ENCODE measurements around the gene SNX9.
"Not testable (repeated sequence)": the region's sequence is repeated elsewhere in the genome, so short reads cannot be mapped to it uniquely, and the experiment has no call there.

Gene SNX9

GRCh38 chr6:157792671-157793070, 30.4 kb upstream of the SNX9 start:
- Mint-ChIP-seq H3K9me3 (peaks cover 3% of the 10 kb centered on the region), H3K27ac (no peak overlapping the region), H3K36me3 (no peaks in the 10 kb centered on the region), H3K4me3 (no peak overlapping the region), H3K4me1 (peaks cover 7% of the 10 kb centered on the region)
- no peak for DNase-seq (ENCODE audit: low spot score in 2 of 2)
- no peak for ATAC-seq

- not testable (repeated sequence) for ATAC-seq; H3K27ac Mint-ChIP-seq; H3K9me3 Mint-ChIP-seq; DNase-seq (ENCODE audit: low spot score in 2 of 2); H3K36me3 Mint-ChIP-seq; H3K4me3 Mint-ChIP-seq
- peaks cover 20% of the 10 kb centered on the region for H3K4me1 Mint-ChIP-seq
Measured at GRCh38 chr6:157794012-157794411, 29.0 kb upstream of the SNX9 start.

DNA sequence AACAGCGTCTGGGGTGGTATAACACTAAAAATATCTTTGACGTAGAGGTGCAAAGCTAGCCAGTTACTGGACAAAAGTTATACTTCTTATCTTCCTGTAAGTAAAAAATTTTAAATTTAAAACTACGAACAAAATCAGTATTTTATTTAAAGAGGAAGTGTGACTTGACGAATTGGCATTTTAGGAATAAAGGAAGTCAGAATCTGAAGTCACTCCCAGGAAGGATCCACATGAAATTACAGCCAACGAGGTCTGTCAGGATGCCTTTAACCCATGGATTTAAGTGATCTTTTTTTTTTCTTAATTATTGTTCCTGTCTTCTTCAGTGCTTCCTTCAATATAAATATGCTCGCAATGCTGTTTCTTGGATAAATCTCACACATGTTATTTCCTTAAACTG, 27.2 kb upstream of the SNX9 start:
- no peak overlapping the region for H3K4me3 Mint-ChIP-seq
- H3K36me3 Mint-ChIP-seq: no peaks in the 10 kb centered on the region
- no peak overlapping the region for H3K27ac Mint-ChIP-seq
- peaks cover 5% of the 10 kb centered on the region for H3K9me3 Mint-ChIP-seq
- no peak for ATAC-seq
- peaks cover 29% of the 10 kb centered on the region for H3K4me1 Mint-ChIP-seq
- DNase-seq (ENCODE audit: low spot score in 2 of 2): no peak

DNA sequence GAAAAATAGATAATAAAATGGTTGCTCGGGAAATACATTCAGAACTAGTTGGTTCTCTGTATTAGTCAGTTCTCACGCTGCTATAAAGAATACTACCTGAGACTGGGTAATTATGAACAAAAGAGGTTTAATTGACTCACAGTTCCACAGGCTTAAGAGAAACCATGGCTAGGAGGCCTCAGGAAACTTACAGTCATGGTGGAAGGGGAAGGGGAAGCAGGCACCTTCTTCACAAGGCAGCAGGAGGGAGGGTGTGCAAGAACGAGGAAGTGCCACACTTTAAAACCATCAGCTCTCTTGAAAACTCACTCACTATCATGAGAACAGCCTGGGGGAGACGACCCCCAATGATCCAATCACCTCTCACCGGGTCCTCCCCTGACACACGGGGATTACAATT, 24.2 kb upstream of the SNX9 start:
- Mint-ChIP-seq H3K4me1 (peaks cover 39% of the 10 kb centered on the region), H3K36me3 (no peaks in the 10 kb centered on the region), H3K27ac (peak overlapping the region; percentile 30)

GRCh38 chr6:157799561-157799960, 23.5 kb upstream of the SNX9 start:
- H3K4me3 Mint-ChIP-seq: not testable (repeated sequence)
- peaks cover 46% of the 10 kb centered on the region for H3K4me1 Mint-ChIP-seq

More for the DNA sequence above, 24.2 kb upstream of the SNX9 start:
- Mint-ChIP-seq H3K4me3 (no peak overlapping the region), H3K9me3 (peaks cover 5% of the 10 kb centered on the region)
- no peak for DNase-seq (ENCODE audit: low spot score in 2 of 2)
- ATAC-seq: peak; percentile 27

GRCh38 chr6:157800420-157801237, 22.4 kb upstream of the SNX9 start:
- ATAC-seq (peak; percentile 93), DNase-seq (ENCODE audit: low spot score in 2 of 2) (peak in 1 of 2 donors; percentile 70)
- peak overlapping the region; percentile 6 for H3K27ac Mint-ChIP-seq
- H3K4me1 Mint-ChIP-seq: peaks cover 56% of the 10 kb centered on the region
- peaks cover 3% of the 10 kb centered on the region for H3K9me3 Mint-ChIP-seq
- H3K36me3 Mint-ChIP-seq: no peaks in the 10 kb centered on the region
- peak overlapping the region; percentile 39 for H3K4me3 Mint-ChIP-seq

More at GRCh38 chr6:157799561-157799960, 23.5 kb upstream of the SNX9 start:
- H3K9me3 Mint-ChIP-seq; DNase-seq (ENCODE audit: low spot score in 2 of 2); ATAC-seq; H3K36me3 Mint-ChIP-seq: not testable (repeated sequence)
- peak overlapping the region; percentile 30 for H3K27ac Mint-ChIP-seq

DNA sequence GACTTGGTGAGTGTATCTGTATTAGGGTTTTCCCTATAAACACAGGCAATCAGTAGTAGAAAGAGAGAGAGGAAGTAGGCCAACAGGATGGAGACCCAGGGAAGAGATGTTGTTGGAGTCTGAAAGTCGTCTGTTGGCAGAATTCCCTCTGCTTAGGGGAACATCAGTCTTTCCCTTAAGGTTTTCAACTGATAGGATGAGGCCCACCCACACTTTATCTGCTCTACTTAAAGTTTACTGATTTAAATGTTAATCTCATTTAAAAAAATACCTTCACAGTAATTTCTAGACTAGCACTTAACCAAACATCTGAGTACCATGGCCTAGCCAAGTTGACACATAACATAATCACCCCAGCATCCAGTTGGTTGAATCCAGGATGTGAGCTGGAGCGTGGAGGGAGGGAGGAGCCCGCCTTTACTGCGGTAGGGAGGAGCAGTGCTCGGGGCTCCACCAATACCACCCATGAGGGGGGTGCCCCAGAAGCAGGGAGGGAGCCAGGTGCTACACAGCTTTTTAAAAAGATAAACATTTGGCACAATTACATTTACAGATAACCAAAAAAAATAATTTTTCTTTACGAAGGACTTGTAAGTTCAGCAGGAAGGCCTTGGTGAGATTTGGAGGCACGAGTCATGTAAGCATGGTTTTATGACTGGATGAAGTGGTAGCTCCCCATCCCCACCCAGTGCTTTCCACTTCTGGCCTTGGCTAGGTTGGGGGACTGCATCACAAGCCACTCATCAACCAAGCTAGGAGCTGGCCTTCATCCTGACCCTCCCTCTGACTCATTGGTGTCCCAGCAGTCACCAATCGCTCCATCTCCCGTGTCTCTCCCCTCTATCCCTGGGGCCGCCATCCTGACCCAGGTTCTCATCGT, 18.4 kb upstream of the SNX9 start:
- peaks cover 34% of the 10 kb centered on the region for H3K4me1 Mint-ChIP-seq
- peaks cover 5% of the 10 kb centered on the region for H3K36me3 Mint-ChIP-seq
- peak overlapping the region; percentile 76 for H3K27ac Mint-ChIP-seq
- no peaks in the 10 kb centered on the region for H3K9me3 Mint-ChIP-seq
- ATAC-seq (peak; percentile 85), DNase-seq (ENCODE audit: low spot score in 2 of 2) (peak in 1 of 2 donors; percentile 61)
- peak overlapping the region; percentile 41 for H3K4me3 Mint-ChIP-seq

GRCh38 chr6:157806131-157806855, 16.8 kb upstream of the SNX9 start:
- H3K4me3 Mint-ChIP-seq: no peak overlapping the region
- no peak for DNase-seq (ENCODE audit: low spot score in 2 of 2)
- H3K36me3 Mint-ChIP-seq: peaks cover 5% of the 10 kb centered on the region
- peaks cover 25% of the 10 kb centered on the region for H3K4me1 Mint-ChIP-seq
- H3K9me3 Mint-ChIP-seq: no peaks in the 10 kb centered on the region
- no peak overlapping the region for H3K27ac Mint-ChIP-seq
- ATAC-seq: no peak

DNA sequence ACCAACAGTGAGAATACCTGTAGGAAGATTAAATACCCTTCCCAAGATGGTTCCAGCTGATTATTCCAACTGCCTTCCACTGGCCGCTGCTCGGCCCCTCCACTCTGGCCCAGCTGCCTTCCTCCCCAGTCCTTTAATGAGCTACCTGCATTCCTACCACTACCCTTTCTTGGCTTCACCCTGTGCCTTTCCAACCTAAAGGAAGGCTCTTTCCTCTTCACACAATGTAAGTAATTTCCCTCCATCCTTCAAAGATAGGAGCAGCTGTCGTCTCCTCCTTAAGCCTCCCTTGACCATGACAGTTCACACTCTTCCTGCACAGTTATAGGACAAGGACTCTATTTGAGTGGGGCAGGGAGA, 16.2 kb upstream of the SNX9 start:
- Mint-ChIP-seq H3K27ac (no peak overlapping the region), H3K36me3 (peaks cover 5% of the 10 kb centered on the region), H3K4me1 (peaks cover 19% of the 10 kb centered on the region), H3K4me3 (no peak overlapping the region), H3K9me3 (no peaks in the 10 kb centered on the region)
- no peak for DNase-seq (ENCODE audit: low spot score in 2 of 2)
- no peak for ATAC-seq

- H3K36me3 Mint-ChIP-seq: peaks cover 5% of the 10 kb centered on the region
- H3K27ac Mint-ChIP-seq: no peak overlapping the region
- DNase-seq (ENCODE audit: low spot score in 2 of 2): no peak
- H3K4me1 Mint-ChIP-seq: peaks cover 25% of the 10 kb centered on the region
- H3K9me3 Mint-ChIP-seq: no peaks in the 10 kb centered on the region
- H3K4me3 Mint-ChIP-seq: no peak overlapping the region
- no peak for ATAC-seq
Measured at GRCh38 chr6:157808405-157808950, 14.6 kb upstream of the SNX9 start.

- ATAC-seq (no peak), DNase-seq (ENCODE audit: low spot score in 2 of 2) (no peak)
- no peak overlapping the region for H3K4me3 Mint-ChIP-seq
- H3K9me3 Mint-ChIP-seq: no peaks in the 10 kb centered on the region
- H3K27ac Mint-ChIP-seq: no peak overlapping the region
- H3K4me1 Mint-ChIP-seq: peaks cover 27% of the 10 kb centered on the region
- peaks cover 5% of the 10 kb centered on the region for H3K36me3 Mint-ChIP-seq
Measured at GRCh38 chr6:157809613-157810012, 13.4 kb upstream of the SNX9 start.

DNA sequence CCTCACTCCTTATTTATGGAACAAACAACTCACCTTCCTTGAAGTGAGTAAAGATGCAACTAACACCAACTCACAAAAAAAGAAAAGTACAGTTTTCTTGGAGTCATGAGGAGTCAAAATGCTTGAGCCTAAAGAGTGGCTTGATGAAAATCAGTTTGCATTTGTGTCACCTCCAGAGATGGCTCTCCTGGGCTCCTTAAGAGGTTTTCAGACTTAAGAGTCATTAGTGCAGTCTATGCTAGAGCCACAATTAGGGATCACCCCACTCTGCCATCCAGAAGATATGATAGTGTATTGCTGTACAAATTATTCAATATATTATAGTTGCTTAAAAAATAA, 11.9 kb upstream of the SNX9 start:
- H3K4me1 Mint-ChIP-seq: peaks cover 18% of the 10 kb centered on the region
- no peak overlapping the region for H3K4me3 Mint-ChIP-seq
- no peak overlapping the region for H3K27ac Mint-ChIP-seq
- H3K36me3 Mint-ChIP-seq: peaks cover 5% of the 10 kb centered on the region
- no peaks in the 10 kb centered on the region for H3K9me3 Mint-ChIP-seq
- DNase-seq (ENCODE audit: low spot score in 2 of 2): no peak
- no peak for ATAC-seq

GRCh38 chr6:157811476-157812173, 11.4 kb upstream of the SNX9 start:
- DNase-seq (ENCODE audit: low spot score in 2 of 2): no peak
- peaks cover 18% of the 10 kb centered on the region for H3K4me1 Mint-ChIP-seq
- no peak overlapping the region for H3K4me3 Mint-ChIP-seq
- no peak overlapping the region for H3K27ac Mint-ChIP-seq
- no peak for ATAC-seq
- H3K9me3 Mint-ChIP-seq: no peaks in the 10 kb centered on the region
- H3K36me3 Mint-ChIP-seq: peaks cover 5% of the 10 kb centered on the region

DNA sequence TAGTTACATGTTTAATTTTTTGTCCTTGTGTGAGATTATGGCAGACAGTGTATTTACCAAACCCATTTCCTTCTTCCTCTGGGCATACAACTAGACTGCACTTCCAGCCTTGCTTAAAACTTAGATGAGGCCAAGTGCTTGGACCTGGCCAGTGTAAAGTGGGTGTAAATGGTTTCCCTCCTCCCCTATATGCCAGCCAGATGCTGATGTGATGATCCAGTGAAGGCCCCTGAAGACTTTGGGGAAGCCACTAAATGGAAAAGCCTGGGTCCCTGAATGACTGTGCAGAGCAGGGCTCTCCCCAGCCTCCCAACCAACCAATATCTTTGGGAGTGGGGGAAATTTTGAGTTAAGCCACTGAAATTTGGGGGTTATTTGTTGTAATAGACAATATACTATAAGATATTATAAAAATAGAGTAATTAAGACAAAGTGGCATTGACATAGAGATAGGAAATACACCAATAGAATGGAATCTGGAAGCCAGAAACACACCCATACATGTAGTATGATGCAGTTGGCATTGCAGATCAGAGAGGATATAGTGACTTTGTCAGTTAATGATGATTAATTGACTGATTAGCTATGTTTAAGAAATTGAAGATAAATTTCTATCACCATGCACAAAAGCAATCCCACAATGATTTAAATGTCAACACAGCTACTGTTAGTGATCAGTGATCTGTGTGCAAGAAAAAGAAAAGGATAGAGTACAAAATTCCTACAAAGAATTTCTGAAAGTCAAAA, 10.4 kb upstream of the SNX9 start:
- Mint-ChIP-seq H3K27ac (no peak overlapping the region), H3K36me3 (peaks cover 5% of the 10 kb centered on the region), H3K4me3 (no peak overlapping the region), H3K4me1 (peaks cover 18% of the 10 kb centered on the region), H3K9me3 (no peaks in the 10 kb centered on the region)
- DNase-seq (ENCODE audit: low spot score in 2 of 2) (no peak), ATAC-seq (no peak)
